ENCODE data around the gene MAGEA11.
"Not testable (repeated sequence)": the region's sequence is repeated elsewhere in the genome, so short reads cannot be mapped to it uniquely, and the experiment has no call there.

DNA sequence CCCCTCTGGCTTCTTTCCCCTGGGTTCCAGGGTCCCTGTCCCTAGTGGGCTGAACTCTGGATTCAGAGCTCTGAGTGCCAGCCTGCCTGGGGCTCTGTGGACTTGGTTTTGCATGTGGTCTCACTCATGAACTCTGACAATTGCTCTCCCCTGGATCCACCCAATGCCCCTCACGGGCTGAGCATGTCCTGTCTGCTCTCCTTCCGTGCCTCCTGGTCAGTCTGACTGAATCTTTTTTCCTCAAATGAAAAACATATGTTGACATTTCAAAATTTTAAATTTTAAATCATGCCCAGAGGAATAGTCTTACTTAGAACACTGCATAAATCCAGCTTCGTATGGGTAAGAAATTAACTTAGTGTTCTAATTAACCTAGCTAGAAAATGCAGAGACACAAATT, 36.8 kb upstream of the MAGEA11 start:
- not testable (repeated sequence) for TF ChIP-seq POLR2AphosphoS5, TAF1, POLR2A (IDR thresholded peaks at IDR 0.05; ENCODE audit: low read depth, low read length)
